Right cardiac atrium (tissue), 5 donors: ENCODE data around the gene TUBGCP5. TPM values are rescaled to one million over a fixed set of nuclear protein-coding genes. Genes with fewer than 3 reads are reported as not detected.
A peak's percentile ranks its signal among the peaks of the same experiment; 100 is the strongest.
"Not testable (repeated sequence)": the region's sequence is repeated elsewhere in the genome, so short reads cannot be mapped to it uniquely, and the experiment has no call there.

Source experiments
- ATAC-seq, 2 donors: fragments of 200-7000 bp; cut with Tn5 transposase; one replicate each; pipeline versions ENCODE4 v1.8.0 to v1.9.1; 2020; ENCODE audit warnings: moderate library complexity in 2 of 2, mild to moderate bottlenecking in 1 of 2
- DNase-seq, 3 donors: peaks; one replicate each; pipeline ENCODE4 v3.0.0-alpha.2; 2020
- H3K27ac ChIP-seq: one replicate; pipeline ENCODE4 v1.5.1; 2013; ENCODE audit warnings: mild to moderate bottlenecking, low read length, control low read depth, moderate library complexity
- H3K27me3 ChIP-seq: one replicate; pipeline ENCODE4 v1.6.1; 2013; ENCODE audit not compliant: control insufficient read depth, insufficient read depth
- H3K4me1 ChIP-seq: one replicate; pipeline ENCODE4 v1.6.1; 2013; ENCODE audit warnings: low read length; ENCODE audit not compliant: control insufficient read depth, insufficient read depth
- H3K4me3 ChIP-seq: one replicate; pipeline ENCODE4 v1.5.1; 2013; ENCODE audit warnings: low read length, control low read depth
- H3K9me3 ChIP-seq: one replicate; pipeline ENCODE4 v1.6.1; 2013; ENCODE audit warnings: low read length; ENCODE audit not compliant: control insufficient read depth
- whole genome bisulfite sequencing: extraction: QIAGEN DNeasy Blood & Tissue Kit; methylation state at CpG from one replicate; pipeline ENCODE4 v1.1.7; 2013; 5-methylcytosine and 5-hydroxymethylcytosine counted together
- intact Hi-C, 4 donors: fragments of 100-400 bp; cut with DNase I; formaldehyde crosslinking; loops; one replicate each; pipeline versions ENCODE4 v1.11.0 to v1.14.0; 2022 to 2023
- polyA plus RNA-seq: library from polyadenylated mRNA; stranded (reverse); fragments of 200-250 nt; gene quantifications from one replicate; pipeline ENCODE4 v1.2.3, GENCODE V29; 2013
- total RNA-seq, 4 donors: library from RNA; stranded (reverse); fragmentation: NEBNext Ultra II Directional; extraction: Animal tissue kit (Norgen Biotek cat#: 25700); gene quantifications; one replicate each; pipeline ENCODE4 v1.2.1, GENCODE V29; 2021
- donor health status: healthy with polysubstance abuse.
- donor health status: DM: no; HTN: yes; CAD: no.
- donor health status: DM: no; HTN: no; CAD: no.
- donor health status: DM: no; HTN: yes; CAD: no; lungs with severe emphysema.
- donor health status: DM: yes; HTN: yes; CAD: no.

The TUBGCP5 gene
- total and polyA plus RNA-seq, 5 donors, result 6.5 to 16.4 (median 11.1) TPM

GRCh38 chr15:22995795-22996194, 43.6 kb downstream of the TUBGCP5 start:
- Histone ChIP-seq H3K27me3 (no peaks in the 10 kb centered on the region), H3K4me3 (no peak overlapping the region), H3K4me1 (no peaks in the 10 kb centered on the region), H3K27ac (no peak overlapping the region), H3K9me3 (no peaks in the 10 kb centered on the region)
- intact Hi-C loops, result loop anchor here in 1 of 4 donors (10.0 kb wide), 1 partner anchor 61 kb away; no protein-coding TSS in a partner anchor
- 90% methylated on average over 7 of the region's 7 CpGs for WGBS
- ATAC-seq (no peak), DNase-seq (no peak)

- H3K4me3 ChIP-seq, result no peak overlapping the region
- WGBS, result 76% methylated on average over 5 of the region's 5 CpGs
- ATAC-seq (no peak), DNase-seq (no peak)
- intact Hi-C loops, result loop anchor here in 1 of 4 donors (10.0 kb wide), 1 partner anchor 57 kb away; no protein-coding TSS in a partner anchor
- no peaks in the 10 kb centered on the region for H3K9me3 ChIP-seq
- no peaks in the 10 kb centered on the region for H3K4me1 ChIP-seq
- H3K27me3 ChIP-seq, result no peaks in the 10 kb centered on the region
- no peak overlapping the region for H3K27ac ChIP-seq
Measured at GRCh38 chr15:22992024-22992326, 47.4 kb downstream of the TUBGCP5 start.

GRCh38 chr15:22989576-22990477, 49.5 kb downstream of the TUBGCP5 start:
- H3K4me1 ChIP-seq, result no peaks in the 10 kb centered on the region
- WGBS, result 77% methylated on average over 7 of the region's 7 CpGs
- ATAC-seq (no peak), DNase-seq (no peak)
- no peak overlapping the region for H3K27ac ChIP-seq
- H3K27me3 ChIP-seq, result no peaks in the 10 kb centered on the region
- no peaks in the 10 kb centered on the region for H3K9me3 ChIP-seq
- H3K4me3 ChIP-seq, result no peak overlapping the region
- intact Hi-C loops, result loop anchor here in 1 of 4 donors (10.0 kb wide), 1 partner anchor 55 kb away; no protein-coding TSS in a partner anchor

GRCh38 chr15:22988811-22989210, 50.6 kb downstream of the TUBGCP5 start:
- intact Hi-C loops, result no loop called here
- ATAC-seq, result no peak
- DNase-seq, result no peak
- Histone ChIP-seq H3K27me3 (no peaks in the 10 kb centered on the region), H3K27ac (no peak overlapping the region), H3K4me1 (no peaks in the 10 kb centered on the region), H3K4me3 (no peak overlapping the region), H3K9me3 (no peaks in the 10 kb centered on the region)
- 83% methylated on average over 7 of the region's 7 CpGs for WGBS

GRCh38 chr15:22981931-22982330, 57.4 kb downstream of the TUBGCP5 start:
- ATAC-seq, result not testable (repeated sequence)

GRCh38 chr15:22981051-22981840, 58.1 kb downstream of the TUBGCP5 start:
- intact Hi-C loops, result loop anchor here in 1 of 4 donors (5.0 kb wide), 1 partner anchor 36 kb away; no protein-coding TSS in a partner anchor
- Histone ChIP-seq H3K4me1 (no peaks in the 10 kb centered on the region), H3K27me3 (no peaks in the 10 kb centered on the region), H3K4me3 (peak overlapping the region; percentile 98), H3K27ac (no peak overlapping the region), H3K9me3 (no peaks in the 10 kb centered on the region)
- 70% methylated on average over 30 of the region's 30 CpGs for WGBS
- ATAC-seq, result no peak
- DNase-seq, result peak in 2 of 3 donors; percentile 57 to 59

More at GRCh38 chr15:22981931-22982330, 57.4 kb downstream of the TUBGCP5 start:
- not testable (repeated sequence) for H3K4me1 ChIP-seq, DNase-seq, H3K9me3 ChIP-seq, H3K27me3 ChIP-seq, H3K27ac ChIP-seq, H3K4me3 ChIP-seq
- intact Hi-C loops, result loop anchor here in 1 of 4 donors (5.0 kb wide), 1 partner anchor 35 kb away; no protein-coding TSS in a partner anchor
- WGBS, result 92% methylated on average over 11 of the region's 11 CpGs

- ATAC-seq (peak; percentile 98), DNase-seq (peak; percentile 93 to 96 (median 95))
- under 1% methylated on average over 91 of the region's 93 CpGs for WGBS
- peak within 1 kb of the TSS; percentile 77 for H3K27ac ChIP-seq
- no peaks in the 10 kb centered on the region for H3K27me3 ChIP-seq
- intact Hi-C loops, result loop anchor here in 1 of 4 donors (5.0 kb wide), 1 partner anchor 37 kb away; no protein-coding TSS in a partner anchor
- H3K9me3 ChIP-seq, result no peaks in the 10 kb centered on the region
- H3K4me3 ChIP-seq, result peak within 1 kb of the TSS; percentile 98
- H3K4me1 ChIP-seq, result no peaks in the 10 kb centered on the region
Measured at GRCh38 chr15:22980189-22981050, 58.9 kb downstream of the TUBGCP5 start, which contains the start of gene CYFIP1. CYFIP1 (minus strand) TSS chr15:22980368; CDS start chr15:22947285, 33,083 bp downstream.

- H3K27me3 ChIP-seq, result no peaks in the 10 kb centered on the region
- H3K27ac ChIP-seq, result peak overlapping the region; percentile 75
- DNase-seq (peak; percentile 66 to 85 (median 82)), ATAC-seq (peak; percentile 65 to 67)
- intact Hi-C loops, result loop anchor here in 1 of 4 donors (5.0 kb wide), 1 partner anchor 38 kb away; no protein-coding TSS in a partner anchor
- H3K9me3 ChIP-seq, result no peaks in the 10 kb centered on the region
- peak overlapping the region; percentile 98 for H3K4me3 ChIP-seq
- WGBS, result under 1% methylated on average over 88 of the region's 88 CpGs
- no peaks in the 10 kb centered on the region for H3K4me1 ChIP-seq
Measured at GRCh38 chr15:22979238-22980188, 59.9 kb downstream of the TUBGCP5 start.

- 14% methylated on average over 22 of the region's 22 CpGs for WGBS
- H3K27ac ChIP-seq, result no peak overlapping the region
Measured at GRCh38 chr15:22978691-22979237, 60.6 kb downstream of the TUBGCP5 start.

More at GRCh38 chr15:22978691-22979237, 60.6 kb downstream of the TUBGCP5 start:
- peak overlapping the region; percentile 98 for H3K4me3 ChIP-seq
- H3K4me1 ChIP-seq, result no peaks in the 10 kb centered on the region
- intact Hi-C loops, result no loop called here
- no peaks in the 10 kb centered on the region for H3K27me3 ChIP-seq
- ATAC-seq, result peak in 1 of 2 donors; percentile 11
- no peak for DNase-seq
- no peaks in the 10 kb centered on the region for H3K9me3 ChIP-seq
